LNCaP clone FGC (cell line): ENCODE data around the gene DNAJC28.
"Not testable (repeated sequence)": the region's sequence is repeated elsewhere in the genome, so short reads cannot be mapped to it uniquely, and the experiment has no call there.

ENCODE experiments used
- DNase-seq: peaks from one replicate; pipeline ENCODE4 v3.0.0-alpha.2; 2011; ENCODE audit warnings: low read depth
- H3K4me3 ChIP-seq: 2 replicates; pipeline ENCODE4 v1.5.1; 2011; ENCODE audit warnings: mild to moderate bottlenecking, low read depth, low read length, control low read depth
- CTCF ChIP-seq: IDR thresholded peaks from 2 replicates; pipeline ENCODE4 v1.5.1; 2012; ENCODE audit warnings: mild to moderate bottlenecking; ENCODE audit not compliant: control insufficient read depth, insufficient read depth; ENCODE audit errors: extremely low read depth

DNAJC28 gene

GRCh38 chr21:33522953-33523349, 31.4 kb upstream of the DNAJC28 start:
- DNase-seq = no peak
- H3K4me3 ChIP-seq = no peak overlapping the region
- TF ChIP-seq CTCF = no peak

- H3K4me3 ChIP-seq = no peak overlapping the region
- TF ChIP-seq CTCF = no peak
- DNase-seq = no peak
Measured at GRCh38 chr21:33522297-33522952, 30.9 kb upstream of the DNAJC28 start.

GRCh38 chr21:33518899-33519298, 27.4 kb upstream of the DNAJC28 start:
- no peak overlapping the region for H3K4me3 ChIP-seq
- DNase-seq = no peak
- TF ChIP-seq CTCF = no peak

GRCh38 chr21:33514229-33514628, 22.7 kb upstream of the DNAJC28 start:
- no peak for DNase-seq
- no peak for TF ChIP-seq CTCF
- H3K4me3 ChIP-seq = no peak overlapping the region

- H3K4me3 ChIP-seq = no peak overlapping the region
Measured at GRCh38 chr21:33512481-33512880, 21.0 kb upstream of the DNAJC28 start.

GRCh38 chr21:33511639-33512038, 20.1 kb upstream of the DNAJC28 start:
- TF ChIP-seq CTCF = no peak
- no peak overlapping the region for H3K4me3 ChIP-seq
- no peak for DNase-seq

More at GRCh38 chr21:33512481-33512880, 21.0 kb upstream of the DNAJC28 start:
- DNase-seq = no peak
- no peak for TF ChIP-seq CTCF

GRCh38 chr21:33510826-33511225, 19.3 kb upstream of the DNAJC28 start:
- no peak for DNase-seq
- no peak for TF ChIP-seq CTCF
- no peak overlapping the region for H3K4me3 ChIP-seq

- not testable (repeated sequence) for DNase-seq, H3K4me3 ChIP-seq
Measured at GRCh38 chr21:33507003-33507402, 15.5 kb upstream of the DNAJC28 start.
